BJ (cell line): Measurements from ENCODE around the gene EMID1. TPM values are rescaled to one million over a fixed set of nuclear protein-coding genes. Genes with fewer than 3 reads are reported as not detected.

Source experiments
- CTCF ChIA-PET: fragments of 350-600 bp; formaldehyde crosslinking; extraction: SDS; loops from one replicate; lab custom pipeline; 2021; ENCODE audit warnings: antibody characterized with exemption, inconsistent platforms; lab: Yijun Ruan, JAX
- POLR2A ChIA-PET: fragments of 300-600 bp; sonication (Branson Sonifier 250); formaldehyde crosslinking; extraction: SDS; loops from one replicate; lab custom pipeline; 2021; ENCODE audit warnings: antibody characterized with exemption; lab: Charles Lee
- DNase-seq: peaks from one replicate; pipeline ENCODE4 v3.0.0-alpha.2; 2011; ENCODE audit warnings: low read depth
- H3K27me3 ChIP-seq: 2 replicates; pipeline ENCODE4 v1.6.0; 2011; ENCODE audit warnings: low read length; ENCODE audit not compliant: control insufficient read depth, insufficient read depth
- H3K36me3 ChIP-seq: 2 replicates; pipeline ENCODE4 v1.5.1; 2011; ENCODE audit warnings: low read length; ENCODE audit not compliant: control insufficient read depth, insufficient read depth
- H3K4me3 ChIP-seq: 2 replicates; pipeline ENCODE4 v1.5.1; 2011; ENCODE audit warnings: low read depth, mild to moderate bottlenecking, control low read depth, low read length
- polyA plus RNA-seq: library from polyadenylated mRNA; depleted of rRNA; stranded (reverse); fragments of >200 nt; gene quantifications from 2 replicates; pipeline ENCODE4 v1.2.3, GENCODE V29; 2011
- TF ChIP-seq, protein P1 (sequence below): IDR thresholded peaks from 2 replicates; pipeline ENCODE4 v1.5.1; 2011; ENCODE audit warnings: low read depth, mild to moderate bottlenecking, control low read depth, inconsistent platforms, low read length, moderate library complexity; ENCODE audit not compliant: insufficient read depth

Gene EMID1
- polyA plus RNA-seq, 1 experiment = 0.05 TPM

- POLR2A ChIA-PET = no interaction called here
- TF ChIP-seq, protein P1, sequence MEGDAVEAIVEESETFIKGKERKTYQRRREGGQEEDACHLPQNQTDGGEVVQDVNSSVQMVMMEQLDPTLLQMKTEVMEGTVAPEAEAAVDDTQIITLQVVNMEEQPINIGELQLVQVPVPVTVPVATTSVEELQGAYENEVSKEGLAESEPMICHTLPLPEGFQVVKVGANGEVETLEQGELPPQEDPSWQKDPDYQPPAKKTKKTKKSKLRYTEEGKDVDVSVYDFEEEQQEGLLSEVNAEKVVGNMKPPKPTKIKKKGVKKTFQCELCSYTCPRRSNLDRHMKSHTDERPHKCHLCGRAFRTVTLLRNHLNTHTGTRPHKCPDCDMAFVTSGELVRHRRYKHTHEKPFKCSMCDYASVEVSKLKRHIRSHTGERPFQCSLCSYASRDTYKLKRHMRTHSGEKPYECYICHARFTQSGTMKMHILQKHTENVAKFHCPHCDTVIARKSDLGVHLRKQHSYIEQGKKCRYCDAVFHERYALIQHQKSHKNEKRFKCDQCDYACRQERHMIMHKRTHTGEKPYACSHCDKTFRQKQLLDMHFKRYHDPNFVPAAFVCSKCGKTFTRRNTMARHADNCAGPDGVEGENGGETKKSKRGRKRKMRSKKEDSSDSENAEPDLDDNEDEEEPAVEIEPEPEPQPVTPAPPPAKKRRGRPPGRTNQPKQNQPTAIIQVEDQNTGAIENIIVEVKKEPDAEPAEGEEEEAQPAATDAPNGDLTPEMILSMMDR = no peak
- CTCF ChIA-PET = interaction anchor here (0.9 to 2.4 kb wide), 2 partner anchors 87 to 118 kb away, joined by 4 to 5 read pairs; no protein-coding TSS in a partner anchor
Measured at GRCh38 chr22:29158546-29158945, 47.1 kb upstream of the EMID1 start.

DNA sequence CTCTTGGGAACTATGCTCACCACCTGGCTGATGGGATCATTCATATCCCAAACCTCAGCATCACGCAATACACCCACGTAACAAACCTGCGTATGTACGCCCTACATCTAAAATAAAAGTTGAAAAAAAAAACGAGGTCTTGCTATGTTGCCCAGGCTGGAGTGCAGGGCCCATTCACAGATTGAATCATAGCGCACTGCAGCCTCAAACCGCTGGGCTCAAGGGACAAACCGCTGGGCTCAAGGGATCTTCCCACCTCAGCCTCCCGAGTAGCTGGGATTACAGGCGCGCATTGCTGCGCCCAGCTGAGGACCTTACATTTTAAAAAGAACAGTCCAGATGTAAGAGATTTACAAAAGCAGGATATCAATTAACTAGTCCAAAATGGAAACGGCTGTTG is 41.9 kb upstream of the EMID1 start:
- TF ChIP-seq, protein P1 = no peak
- ChIA-PET POLR2A (no interaction called here), CTCF (interaction anchor here (1.1 kb wide), 1 partner anchor 10 kb away, joined by 5 read pairs; no protein-coding TSS in a partner anchor)
- H3K36me3 ChIP-seq = no peaks in the 10 kb centered on the region
- DNase-seq = no peak
- H3K4me3 ChIP-seq = no peak overlapping the region
- peaks cover 4% of the 10 kb centered on the region; the same call in 1 of the 2 replicates for H3K27me3 ChIP-seq

More at GRCh38 chr22:29158546-29158945, 47.1 kb upstream of the EMID1 start:
- no peak for DNase-seq
- Histone ChIP-seq H3K27me3 (no peaks in the 10 kb centered on the region), H3K36me3 (no peaks in the 10 kb centered on the region), H3K4me3 (no peak overlapping the region)

DNA sequence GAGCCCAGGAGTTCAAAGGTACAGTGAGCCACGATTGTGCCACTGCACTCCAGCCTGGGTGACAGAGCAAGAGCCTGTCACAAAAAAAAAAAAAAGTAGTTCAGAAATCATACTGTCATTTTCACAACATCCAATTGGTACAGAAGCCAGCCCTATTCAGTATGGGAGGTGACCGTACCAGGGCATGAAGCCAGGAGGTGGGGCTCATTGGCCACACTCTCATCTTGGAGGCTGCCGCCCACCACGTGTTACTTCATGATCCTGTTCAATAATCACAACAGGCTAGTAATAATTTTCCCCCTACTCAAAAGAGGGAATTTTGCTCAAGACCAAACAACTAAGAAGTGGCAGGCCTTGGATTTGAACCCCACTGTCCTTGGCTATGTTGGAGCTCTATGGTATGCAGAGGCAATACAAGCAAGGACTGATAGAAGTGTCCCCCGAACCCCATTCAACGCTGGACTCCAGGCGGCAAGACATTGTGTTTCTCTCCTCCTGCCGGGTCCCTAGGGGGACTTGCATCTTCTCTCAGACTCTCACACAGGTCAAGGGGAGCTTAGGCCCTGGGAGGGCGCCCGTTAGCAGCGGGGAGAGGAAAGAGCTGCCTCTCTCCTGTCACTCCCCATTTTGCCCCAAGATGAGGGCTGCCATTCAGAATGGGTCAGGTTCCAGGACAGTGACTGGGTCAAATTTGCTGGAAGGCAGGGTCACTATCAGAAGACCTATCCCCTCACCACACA is 40.2 kb upstream of the EMID1 start:
- ChIA-PET CTCF (interaction anchor here (1.8 kb wide), 1 partner anchor 11 kb away, joined by 4 read pairs; no protein-coding TSS in a partner anchor), POLR2A (no interaction called here)
- H3K27me3 ChIP-seq = peaks cover 6% of the 10 kb centered on the region; the same call in 1 of the 2 replicates
- DNase-seq = no peak
- TF ChIP-seq, protein P1 = no peak
- no peaks in the 10 kb centered on the region for H3K36me3 ChIP-seq
- no peak overlapping the region for H3K4me3 ChIP-seq

DNA sequence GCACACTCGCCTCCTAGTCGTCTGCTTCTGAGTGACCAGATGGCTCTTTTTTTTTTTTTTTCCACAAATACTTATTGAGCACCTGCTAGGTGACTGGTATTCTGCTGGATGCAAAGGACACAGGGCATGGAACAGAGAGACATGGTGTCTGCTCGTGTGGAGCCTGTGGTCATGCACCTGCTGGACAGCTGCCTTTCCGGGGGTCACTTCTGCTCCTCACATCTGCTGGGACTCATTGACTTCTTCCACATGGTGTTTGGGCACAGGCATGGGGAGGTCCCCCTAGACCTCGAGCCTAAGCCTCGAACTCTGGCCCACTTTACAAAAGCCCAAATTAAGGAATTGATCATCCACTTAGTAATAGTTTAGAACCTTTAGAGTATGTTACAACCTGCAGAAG is 39.5 kb upstream of the EMID1 start:
- TF ChIP-seq, protein P1 = no peak
- CTCF ChIA-PET = interaction anchor here (1.0 to 1.8 kb wide), 2 partner anchors 12 to 76 kb away, joined by 3 to 4 read pairs; no protein-coding TSS in a partner anchor
- peaks cover 7% of the 10 kb centered on the region; the same call in 1 of the 2 replicates for H3K27me3 ChIP-seq
- DNase-seq = no peak
- H3K4me3 ChIP-seq = no peak overlapping the region
- no peaks in the 10 kb centered on the region for H3K36me3 ChIP-seq
- POLR2A ChIA-PET = no interaction called here
